ENCODE results near the gene ARL6IP4.
A peak's percentile ranks its signal among the peaks of the same experiment; 100 is the strongest.

The ARL6IP4 gene

GRCh38 chr12:122961531-122962329 lies 18.8 kb upstream of the ARL6IP4 start:
- TF ChIP-seq SIN3A (IDR thresholded peaks at IDR 0.05; ENCODE audit: borderline replicate concordance, insufficient read depth, low read length): no peak
- no peak for TF ChIP-seq TAF1 (IDR thresholded peaks at IDR 0.05; ENCODE audit: borderline replicate concordance, insufficient read depth, low read length)
- TF ChIP-seq REST (IDR thresholded peaks at IDR 0.05; ENCODE audit: insufficient read depth in 1 of 2, low read depth in 2 of 2, low read length in 2 of 2): no peak
- TF ChIP-seq POLR2AphosphoS5 (IDR thresholded peaks at IDR 0.05; ENCODE audit: low read depth, low read length): no peak
- TF ChIP-seq FOXP2 (optimal IDR thresholded peaks at IDR 0.05; ENCODE audit: borderline replicate concordance, extremely low read depth, extremely low read length, insufficient read depth): no peak

GRCh38 chr12:122963941-122964265 lies 16.6 kb upstream of the ARL6IP4 start:
- TF ChIP-seq TAF1 (IDR thresholded peaks at IDR 0.05; ENCODE audit: borderline replicate concordance, insufficient read depth, low read length): no peak
- no peak for TF ChIP-seq FOXP2 (optimal IDR thresholded peaks at IDR 0.05; ENCODE audit: borderline replicate concordance, extremely low read depth, extremely low read length, insufficient read depth)
- TF ChIP-seq SIN3A (IDR thresholded peaks at IDR 0.05; ENCODE audit: borderline replicate concordance, insufficient read depth, low read length): no peak
- TF ChIP-seq POLR2AphosphoS5 (IDR thresholded peaks at IDR 0.05; ENCODE audit: low read depth, low read length): no peak
- no peak for TF ChIP-seq REST (IDR thresholded peaks at IDR 0.05; ENCODE audit: insufficient read depth in 1 of 2, low read depth in 2 of 2, low read length in 2 of 2)

- TF ChIP-seq POLR2AphosphoS5 (IDR thresholded peaks at IDR 0.05; ENCODE audit: low read depth, low read length) (no peak), FOXP2 (optimal IDR thresholded peaks at IDR 0.05; ENCODE audit: borderline replicate concordance, extremely low read depth, extremely low read length, insufficient read depth) (no peak)
Measured at GRCh38 chr12:122964439-122965257, 15.8 kb upstream of the ARL6IP4 start.

- TF ChIP-seq TAF1 (IDR thresholded peaks at IDR 0.05; ENCODE audit: borderline replicate concordance, insufficient read depth, low read length) (no peak), REST (IDR thresholded peaks at IDR 0.05; ENCODE audit: insufficient read depth in 1 of 2, low read depth in 2 of 2, low read length in 2 of 2) (no peak), SIN3A (IDR thresholded peaks at IDR 0.05; ENCODE audit: borderline replicate concordance, insufficient read depth, low read length) (no peak), POLR2AphosphoS5 (IDR thresholded peaks at IDR 0.05; ENCODE audit: low read depth, low read length) (no peak), FOXP2 (optimal IDR thresholded peaks at IDR 0.05; ENCODE audit: borderline replicate concordance, extremely low read depth, extremely low read length, insufficient read depth) (no peak)
Measured at GRCh38 chr12:122965321-122965751, 15.1 kb upstream of the ARL6IP4 start.

- peak; percentile 80 for TF ChIP-seq FOXP2 (optimal IDR thresholded peaks at IDR 0.05; ENCODE audit: borderline replicate concordance, extremely low read depth, extremely low read length, insufficient read depth)
- TF ChIP-seq POLR2AphosphoS5 (IDR thresholded peaks at IDR 0.05; ENCODE audit: low read depth, low read length): peak; percentile 76; the same call in 1 of the 2 replicates
- TF ChIP-seq SIN3A (IDR thresholded peaks at IDR 0.05; ENCODE audit: borderline replicate concordance, insufficient read depth, low read length): no peak
- 0 out of 2 replicates have a peak, but pooled peaks have one; percentile 44 for TF ChIP-seq TAF1 (IDR thresholded peaks at IDR 0.05; ENCODE audit: borderline replicate concordance, insufficient read depth, low read length)
Measured at GRCh38 chr12:122965851-122966742, 14.4 kb upstream of the ARL6IP4 start, which contains the start of gene ABCB9. Gene ABCB9, minus strand, starts transcription at chr12:122966463. Its CDS starts 6,228 bp downstream, at chr12:122960235.

Data from PFSK-1 (cell line).